Stimulated activated CD4-positive, alpha-beta T cell treated with anti-CD3 and anti-CD28 coated beads, Interleukin-1b, Interleukin-23, amount 100 ng/mL, for 24 hours (primary cell): ENCODE data around the gene MTA2.
"Not testable (repeated sequence)": the region's sequence is repeated elsewhere in the genome, so short reads cannot be mapped to it uniquely, and the experiment has no call there.

ENCODE experiments used
- DNase-seq, 4 experiments: peaks; one replicate each; pipeline ENCODE4 v3.0.0-alpha.2; 2020; ENCODE audit warnings: low read depth in 4 of 4, low spot score in 1 of 4

Gene MTA2

DNA sequence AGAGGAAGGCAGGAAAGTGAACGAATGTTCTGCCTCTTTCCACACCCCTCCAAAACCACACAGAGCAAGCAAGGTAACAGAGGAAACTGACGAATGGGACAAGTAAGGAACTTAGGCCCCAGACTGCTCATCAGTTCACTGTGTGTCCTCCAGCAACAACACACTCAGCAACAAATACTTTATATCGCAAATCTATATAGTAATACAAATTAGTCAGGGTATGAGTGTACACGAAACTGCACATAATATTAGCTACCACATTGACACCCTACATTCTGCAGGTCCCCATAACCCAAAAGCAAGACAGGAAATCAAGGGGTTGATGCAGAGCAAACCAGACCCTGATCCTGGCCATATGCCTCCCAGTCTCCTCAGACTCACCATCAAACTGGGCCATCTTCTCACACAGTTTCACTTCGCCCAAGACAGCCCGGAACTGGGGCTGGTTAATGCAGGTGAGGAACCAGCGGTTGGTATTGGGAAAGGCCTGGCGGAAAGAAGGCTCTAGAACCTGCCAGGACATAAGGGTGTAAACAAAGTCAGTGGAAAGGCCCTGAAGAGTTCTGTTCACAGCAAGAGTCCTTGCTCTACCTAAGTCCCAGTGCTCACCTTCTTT, 34.5 kb downstream of the MTA2 start:
- DNase-seq = no peak

GRCh38 chr11:62566247-62566646, 35.4 kb downstream of the MTA2 start:
- no peak for DNase-seq

- DNase-seq = no peak
Measured at GRCh38 chr11:62565100-62565802, 36.4 kb downstream of the MTA2 start.

- not testable (repeated sequence) for DNase-seq
Measured at GRCh38 chr11:62561677-62562230, 39.9 kb downstream of the MTA2 start.

DNA sequence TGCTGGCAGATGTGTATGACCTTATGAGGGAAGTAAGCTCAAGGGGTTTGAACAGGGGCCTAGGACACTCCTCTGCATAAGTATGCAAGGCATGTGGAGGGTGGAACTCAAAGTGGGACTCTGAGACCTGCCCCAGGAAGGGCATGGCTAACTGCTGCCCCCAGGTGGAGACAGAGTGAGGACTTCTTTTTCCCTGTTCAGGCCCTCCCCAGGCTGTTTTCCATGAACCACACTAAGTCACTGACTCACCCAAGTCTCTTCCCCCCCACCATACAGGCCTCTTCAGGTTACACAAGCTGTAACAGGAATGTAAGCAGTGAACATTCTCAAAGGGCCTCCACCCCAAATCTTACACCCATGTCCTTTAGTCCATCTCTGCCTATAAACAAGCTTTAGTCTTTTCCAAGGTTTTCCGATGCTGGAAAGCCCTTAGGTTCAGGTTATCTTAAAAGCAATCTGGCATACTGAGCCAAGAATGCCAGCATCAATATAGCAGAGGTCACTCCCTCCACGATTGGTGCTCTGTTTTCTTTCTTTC, 41.0 kb downstream of the MTA2 start:
- DNase-seq = peak in 2 of 4 experiments; percentile 57 to 64

DNA sequence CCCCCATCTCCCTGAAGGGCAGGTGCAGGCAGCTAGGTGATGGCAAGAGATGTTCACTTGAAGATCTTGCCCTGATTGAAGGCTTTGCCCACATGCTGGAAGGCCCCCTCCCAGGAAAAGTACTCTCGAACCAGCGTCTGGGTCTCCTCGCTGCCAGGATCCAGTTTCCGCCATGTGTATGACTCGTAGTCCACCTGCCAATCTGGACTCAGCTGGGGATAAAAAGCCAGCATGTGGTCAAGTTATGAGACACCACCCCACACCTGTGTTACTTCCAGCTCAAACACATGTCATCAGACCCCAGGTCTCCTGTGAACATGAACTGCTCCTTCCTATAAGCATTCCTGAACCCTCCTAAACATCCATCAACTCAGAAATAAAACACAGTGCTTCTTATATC, 42.0 kb downstream of the MTA2 start:
- not testable (repeated sequence) for DNase-seq

DNA sequence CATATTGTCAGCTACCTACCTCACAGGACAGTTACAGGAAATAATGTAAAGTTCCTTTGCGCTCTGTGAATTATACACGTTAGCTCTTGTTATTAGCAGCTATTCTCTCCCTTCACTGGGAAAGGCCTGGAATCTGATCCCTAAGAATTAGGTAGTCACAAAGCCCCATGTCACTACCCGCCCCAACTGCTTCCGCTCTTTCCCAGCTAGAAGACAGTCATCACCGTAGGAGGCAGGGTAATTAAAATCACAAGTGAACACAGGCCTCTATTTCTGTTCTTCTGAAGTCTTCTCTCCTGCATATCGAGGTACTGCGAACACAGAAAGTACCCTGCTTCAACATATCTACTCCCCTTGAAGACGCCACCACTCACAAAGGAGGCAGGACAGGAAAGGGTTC, 42.5 kb downstream of the MTA2 start:
- DNase-seq = no peak

DNA sequence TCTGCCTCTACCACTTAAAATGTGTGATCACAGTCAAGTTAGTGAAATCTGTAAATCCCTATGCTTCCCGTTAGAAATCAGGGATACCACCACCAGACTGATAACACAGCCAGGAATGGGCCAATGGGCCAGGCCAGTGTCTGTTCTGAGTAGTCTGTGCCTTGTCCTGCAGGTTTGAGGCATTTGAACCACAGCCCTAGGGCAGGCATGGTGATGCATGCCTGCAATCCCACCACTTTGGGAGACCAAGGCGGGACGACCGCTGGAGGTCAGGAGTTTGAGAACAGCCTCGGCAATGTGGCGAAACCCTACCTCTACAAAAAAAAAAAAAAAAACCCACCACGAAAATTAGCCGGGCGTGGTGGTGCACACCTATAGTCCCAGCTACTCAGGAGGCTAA, 43.0 kb downstream of the MTA2 start:
- DNase-seq = no peak

DNA sequence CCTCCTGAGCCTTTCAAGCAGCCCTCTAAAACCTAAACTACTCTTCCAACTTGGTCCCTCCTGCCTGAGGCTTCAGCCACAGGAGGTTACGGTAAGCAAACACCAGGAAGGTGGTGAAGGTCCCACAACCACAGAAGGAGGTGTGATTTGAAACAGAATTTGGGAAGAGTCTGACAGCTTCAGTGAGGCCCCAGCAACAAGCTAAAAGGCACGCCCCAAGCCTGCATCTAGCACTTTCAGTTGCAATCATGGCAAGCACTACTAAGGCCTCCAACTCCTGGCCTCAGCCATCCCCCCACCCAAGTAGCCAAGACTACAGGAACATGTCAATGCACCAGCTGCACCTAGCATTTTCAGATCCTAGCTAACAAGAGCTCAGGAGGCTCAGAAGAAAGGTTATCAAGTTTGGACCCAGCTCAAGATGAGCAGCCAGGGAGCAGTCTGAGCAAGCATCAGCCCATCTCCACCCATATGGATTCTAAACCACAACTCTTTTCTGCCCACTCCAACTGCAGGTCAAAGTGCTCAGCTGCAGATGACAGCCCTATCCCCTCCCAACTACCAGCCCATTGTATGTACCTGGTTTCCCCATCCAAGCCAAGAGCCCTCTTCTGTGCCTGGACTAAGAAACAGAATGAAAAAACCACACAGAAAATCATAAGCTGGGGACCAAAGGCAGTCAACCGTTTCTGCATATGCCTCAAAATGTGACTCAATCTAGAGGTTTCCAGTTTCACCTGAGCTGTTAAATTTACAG, 44.6 kb downstream of the MTA2 start:
- DNase-seq = peak in 1 of 4 experiments; percentile 53

DNA sequence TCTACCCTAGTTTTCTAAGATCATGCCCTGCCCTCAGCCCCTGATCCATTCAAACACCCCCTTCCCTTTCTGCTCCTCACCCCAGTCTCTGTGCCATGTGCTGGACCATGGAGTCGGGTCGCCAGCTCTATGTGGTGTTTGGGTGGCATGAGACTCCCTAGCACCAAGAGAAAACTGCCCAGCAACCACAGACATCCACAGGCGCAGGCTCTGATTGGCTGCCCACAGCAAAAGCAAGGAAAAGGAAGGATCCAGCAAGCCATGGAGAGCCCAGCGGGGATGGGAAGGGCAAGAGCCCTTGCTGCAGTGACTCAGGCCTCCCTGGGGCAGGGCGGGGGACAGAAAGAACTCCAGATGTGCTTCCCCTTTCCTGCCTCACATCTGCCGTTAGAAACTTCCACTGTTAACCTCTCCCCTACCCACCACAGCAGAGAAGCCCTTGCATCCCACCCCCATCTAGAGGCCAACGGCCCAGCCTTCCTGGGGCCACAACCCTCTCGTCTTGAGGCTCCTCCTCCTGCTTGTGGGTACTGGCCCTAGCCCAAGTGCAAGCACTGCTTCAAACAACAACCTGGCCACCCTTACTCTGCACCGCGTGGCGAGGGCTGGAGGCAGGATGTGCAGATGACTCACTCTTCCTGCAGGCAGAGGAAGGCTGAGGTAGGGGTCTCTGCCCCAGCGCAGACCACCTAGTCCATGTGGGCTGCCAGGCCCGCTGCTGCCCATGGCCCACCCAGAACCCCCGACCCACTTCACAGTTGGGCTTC, 45.4 kb downstream of the MTA2 start:
- peak in 2 of 4 experiments; percentile 54 to 74 for DNase-seq

GRCh38 chr11:62555464-62556107, 46.1 kb downstream of the MTA2 start:
- no peak for DNase-seq

DNA sequence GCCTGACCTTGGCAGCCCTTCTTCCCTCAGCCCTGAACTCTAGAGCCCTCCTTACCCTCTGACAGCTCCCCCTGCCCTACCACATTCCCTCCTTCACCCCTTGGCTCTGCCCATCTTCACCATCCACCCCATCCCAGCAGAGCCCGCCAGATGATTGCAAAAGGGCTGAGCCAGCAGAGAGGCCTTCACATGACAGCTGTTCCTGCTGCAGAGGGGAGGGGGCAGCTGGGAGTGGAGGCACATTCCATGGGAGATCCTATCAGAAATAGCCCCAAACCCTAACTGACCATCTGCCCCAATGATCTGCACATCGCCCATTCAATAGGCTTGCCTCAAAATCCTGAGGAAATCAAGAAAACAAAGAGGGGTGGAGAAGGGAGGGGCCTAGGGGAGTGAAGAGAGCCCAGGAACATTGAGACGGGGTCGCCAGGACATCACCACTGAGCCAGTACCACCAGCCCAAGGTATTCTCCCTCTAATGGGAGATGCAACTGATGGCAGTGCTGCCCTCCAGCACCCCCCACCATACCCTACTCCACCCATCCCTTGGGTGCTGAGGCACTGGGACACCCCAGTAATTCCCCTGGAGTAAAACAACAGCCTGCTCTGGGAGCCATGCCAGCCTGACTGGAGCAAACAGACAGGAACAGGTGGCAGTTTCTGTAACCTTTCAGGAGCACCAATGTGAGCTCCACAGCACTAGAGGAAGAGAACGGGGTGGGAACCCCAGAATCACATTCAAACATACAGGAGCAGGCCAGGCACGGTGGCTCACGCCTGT, 47.1 kb downstream of the MTA2 start:
- DNase-seq = no peak

DNA sequence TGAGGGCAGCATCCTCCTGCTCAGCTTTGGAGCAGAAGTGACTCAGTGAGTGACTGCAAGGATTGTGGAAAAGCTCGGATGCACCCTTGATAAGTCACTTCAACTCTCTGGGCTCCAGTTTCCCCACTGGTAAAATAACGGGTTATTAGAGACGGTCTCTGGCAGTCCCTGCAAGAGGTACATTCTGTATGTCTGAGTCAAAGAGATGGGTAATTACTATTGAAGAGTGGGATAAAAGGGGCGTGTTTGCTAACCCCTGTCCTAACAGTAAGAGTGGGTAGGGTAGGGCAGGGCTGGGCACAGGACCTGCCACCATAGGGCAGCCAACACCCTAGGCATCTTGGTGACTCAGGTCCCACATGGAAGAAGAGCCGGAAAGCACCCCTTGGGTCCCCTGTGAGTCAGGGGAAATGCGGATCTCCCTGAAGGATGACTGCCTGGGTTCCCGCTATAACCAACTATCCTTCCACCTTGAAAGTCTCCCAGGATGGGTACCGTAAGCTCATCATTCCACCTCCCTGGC, 47.8 kb downstream of the MTA2 start:
- no peak for DNase-seq

DNA sequence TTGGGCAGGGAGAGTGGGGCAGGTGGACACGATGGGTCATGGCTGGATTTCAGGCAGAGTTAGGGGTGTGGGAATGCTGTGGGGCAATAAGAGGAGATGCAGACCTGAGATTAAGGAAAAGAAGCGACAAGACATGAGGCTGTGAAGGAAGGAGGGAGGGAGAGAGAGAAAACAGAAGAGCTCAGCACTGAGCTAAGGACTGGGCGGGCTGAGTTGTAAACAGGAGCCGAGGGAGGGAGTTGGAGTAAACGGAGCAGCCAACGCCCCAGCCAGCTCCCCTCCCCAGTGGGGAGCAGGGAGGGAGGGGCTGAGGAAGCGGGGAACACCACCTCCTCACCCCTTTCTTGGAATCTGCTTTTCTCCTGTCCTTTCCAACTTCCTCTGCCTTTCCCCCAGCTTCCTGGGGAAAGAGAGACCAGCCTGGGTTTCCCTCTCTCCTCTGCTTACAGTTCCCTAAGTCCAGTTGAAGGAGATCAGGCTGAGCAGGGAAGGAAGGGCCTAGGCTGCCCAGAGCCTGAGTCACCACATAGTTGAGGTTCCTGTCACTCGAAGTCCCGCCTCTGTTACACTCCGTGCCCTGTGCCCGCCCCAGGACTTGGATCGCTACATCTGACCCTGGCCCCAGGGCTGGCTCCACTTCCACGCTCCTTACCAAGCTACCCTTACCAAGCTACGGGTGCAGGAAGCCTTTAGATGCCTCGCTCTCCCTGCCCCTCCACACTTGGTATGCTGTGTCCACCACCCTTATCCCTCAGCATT, 48.4 kb downstream of the MTA2 start:
- no peak for DNase-seq

- DNase-seq = no peak
Measured at GRCh38 chr11:62552485-62553079, 49.1 kb downstream of the MTA2 start.

GRCh38 chr11:62550478-62550877, 51.2 kb downstream of the MTA2 start:
- DNase-seq = not testable (repeated sequence)

DNA sequence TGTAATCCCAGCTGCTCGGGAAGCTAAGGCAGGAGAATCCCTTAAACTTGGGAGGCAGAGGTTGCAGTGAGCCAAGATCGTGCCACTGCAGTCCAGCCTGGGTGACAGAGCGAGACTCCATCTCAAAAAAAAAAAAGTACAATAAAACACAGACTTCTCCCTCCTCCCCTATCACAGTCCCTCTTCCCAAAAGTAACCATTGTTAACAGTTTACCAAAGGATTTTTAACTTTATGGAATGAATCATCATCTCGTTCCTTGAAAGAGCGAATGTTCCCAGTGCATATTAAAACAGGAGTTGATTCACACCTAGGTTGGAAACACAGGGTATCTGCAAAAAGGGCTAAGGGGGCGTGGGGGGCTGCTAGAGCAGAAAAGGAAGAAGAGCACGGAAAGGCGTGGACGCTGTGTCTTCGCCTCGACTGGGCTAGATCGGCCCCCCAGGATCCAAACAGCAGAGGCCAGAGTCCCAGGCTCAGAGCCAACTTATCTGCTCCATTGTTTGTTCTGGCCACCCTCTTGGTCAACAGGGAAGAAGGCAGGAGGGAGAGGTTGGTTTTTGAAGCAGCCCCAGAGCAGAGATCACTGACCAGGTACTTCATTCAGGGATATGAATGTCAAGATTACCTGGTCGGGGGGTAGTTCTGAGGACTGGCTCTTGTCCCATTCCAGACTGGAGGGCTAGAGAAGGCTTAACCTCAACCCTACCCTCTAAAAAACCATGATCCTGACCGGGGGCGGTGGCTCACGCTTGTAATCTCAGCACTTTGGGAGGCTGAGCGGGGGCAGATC, 52.9 kb downstream of the MTA2 start:
- DNase-seq = no peak
